ENCODE data around the gene MYO1C.
"Not testable (repeated sequence)": the region's sequence is repeated elsewhere in the genome, so short reads cannot be mapped to it uniquely, and the experiment has no call there.

MYO1C gene

DNA sequence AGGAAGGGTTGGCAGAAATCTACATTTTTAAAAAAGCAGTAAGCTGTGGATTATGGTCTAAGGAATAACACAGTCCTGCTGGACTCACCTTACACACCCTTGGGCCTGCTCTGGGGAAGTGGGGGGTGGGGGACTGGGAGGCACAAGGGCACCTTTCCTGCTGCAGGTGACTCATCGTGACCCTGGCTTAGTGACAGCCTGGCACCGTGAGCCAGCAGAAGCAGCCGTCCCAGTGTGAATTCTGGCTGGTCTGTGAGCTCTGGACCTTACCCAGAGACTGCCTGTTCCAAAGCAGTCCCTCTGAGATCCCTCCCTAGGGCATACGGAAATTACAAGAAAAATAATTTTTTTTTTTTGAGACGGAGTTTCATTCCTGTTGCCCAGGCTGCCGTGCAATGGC, 32.3 kb downstream of the MYO1C start:
- H3K4me3 ChIP-seq (ENCODE audit: low read depth, low read length), result no peak overlapping the region
- TF ChIP-seq CTCF (IDR thresholded peaks at IDR 0.05; ENCODE audit: borderline replicate concordance, insufficient read depth, low read depth, low read length), result no peak

- peak within 1 kb of the TSS; percentile 95 for H3K4me3 ChIP-seq (ENCODE audit: low read depth, low read length)
Measured at GRCh38 chr17:1455797-1456599, 36.5 kb downstream of the MYO1C start, which contains the start of gene CRK. TSS of gene CRK (minus strand) at chr17:1456232. CDS start at chr17:1456117, 115 bp downstream.

DNA sequence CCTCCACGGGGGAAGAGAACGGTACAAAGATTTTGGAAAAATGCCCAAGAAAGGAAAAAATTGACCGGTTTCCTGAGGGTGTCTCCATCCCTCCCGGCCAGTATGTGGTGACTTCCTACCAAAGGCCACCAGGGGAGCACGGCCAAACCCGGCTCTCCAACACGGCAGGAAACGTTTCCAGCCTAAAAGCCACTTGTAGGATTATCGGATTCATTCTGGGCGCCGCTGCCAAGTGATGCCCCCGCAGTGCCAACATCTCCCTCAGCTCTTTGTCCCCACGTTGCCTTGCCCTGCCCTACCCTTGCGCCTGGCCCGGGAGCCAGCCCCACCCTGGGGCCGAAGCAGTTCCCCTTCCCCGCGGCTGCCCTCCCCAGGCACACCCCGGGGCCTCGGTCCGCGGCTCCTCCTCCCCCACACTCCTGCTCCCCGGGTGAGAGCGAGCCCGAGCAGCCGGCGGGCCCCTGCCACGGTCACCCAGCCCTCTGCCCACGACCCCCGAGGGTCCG, 37.1 kb downstream of the MYO1C start:
- TF ChIP-seq CTCF (IDR thresholded peaks at IDR 0.05; ENCODE audit: borderline replicate concordance, insufficient read depth, low read depth, low read length), result peak; percentile 73
- H3K4me3 ChIP-seq (ENCODE audit: low read depth, low read length), result peak overlapping the region; percentile 95

More at GRCh38 chr17:1455797-1456599, 36.5 kb downstream of the MYO1C start, which contains the start of gene CRK:
- 0 out of 2 replicates have a peak, but pooled peaks have one; percentile 5 for TF ChIP-seq CTCF (IDR thresholded peaks at IDR 0.05; ENCODE audit: borderline replicate concordance, insufficient read depth, low read depth, low read length)

GRCh38 chr17:1454541-1454940, 37.9 kb downstream of the MYO1C start:
- TF ChIP-seq CTCF (IDR thresholded peaks at IDR 0.05; ENCODE audit: borderline replicate concordance, insufficient read depth, low read depth, low read length), result no peak
- peak overlapping the region; percentile 95 for H3K4me3 ChIP-seq (ENCODE audit: low read depth, low read length)

DNA sequence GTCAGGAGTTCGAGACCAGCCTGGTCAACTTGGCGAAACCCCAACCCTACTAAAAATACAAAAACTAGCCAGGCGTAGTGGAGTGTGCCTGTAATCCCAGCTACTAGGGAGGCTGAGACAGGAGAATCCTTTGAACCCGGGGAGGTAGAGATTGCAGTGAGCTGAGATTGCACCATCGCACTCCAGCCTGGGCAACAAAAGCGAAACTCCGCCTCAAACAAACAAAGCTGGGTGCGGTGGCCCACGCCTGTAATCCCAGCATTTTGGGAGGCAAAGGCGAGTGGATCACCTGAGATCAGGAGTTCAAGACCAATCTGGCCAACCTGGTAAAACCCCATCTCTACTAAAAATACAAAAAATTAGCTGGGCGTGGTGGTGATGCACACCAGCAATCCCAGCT, 38.8 kb downstream of the MYO1C start:
- H3K4me3 ChIP-seq (ENCODE audit: low read depth, low read length), result not testable (repeated sequence)

GRCh38 chr17:1452836-1453235, 39.6 kb downstream of the MYO1C start:
- no peak overlapping the region for H3K4me3 ChIP-seq (ENCODE audit: low read depth, low read length)
- no peak for TF ChIP-seq CTCF (IDR thresholded peaks at IDR 0.05; ENCODE audit: borderline replicate concordance, insufficient read depth, low read depth, low read length)

DNA sequence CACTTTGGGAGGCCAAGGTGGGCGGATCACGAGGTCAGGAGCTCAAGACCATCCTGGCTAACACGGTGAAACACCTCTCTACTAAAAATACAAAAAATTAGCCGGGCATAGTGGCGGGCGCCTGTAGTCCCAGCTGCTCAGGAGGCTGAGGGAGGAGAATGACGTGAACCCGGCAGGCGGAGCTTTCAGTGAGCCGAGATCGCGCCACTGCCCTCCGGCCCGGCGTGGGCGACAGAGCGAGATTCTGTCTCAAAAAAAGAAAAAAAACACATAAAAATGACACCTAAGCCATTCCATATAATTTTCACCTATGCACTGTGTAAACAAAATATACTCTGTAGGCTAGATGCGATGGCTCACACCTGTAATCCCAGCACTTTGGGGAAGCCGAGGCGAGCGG, 42.2 kb downstream of the MYO1C start:
- H3K4me3 ChIP-seq (ENCODE audit: low read depth, low read length), result not testable (repeated sequence)

- H3K4me3 ChIP-seq (ENCODE audit: low read depth, low read length), result no peak overlapping the region
- TF ChIP-seq CTCF (IDR thresholded peaks at IDR 0.05; ENCODE audit: borderline replicate concordance, insufficient read depth, low read depth, low read length), result no peak
Measured at GRCh38 chr17:1449412-1449967, 43.0 kb downstream of the MYO1C start.

Data from GM12875 (cell line).